Testis (tissue), 3 donors: ENCODE data around the gene PPTC7. TPM values are rescaled to one million over a fixed set of nuclear protein-coding genes. Genes with fewer than 3 reads are reported as not detected.
"Not testable (repeated sequence)": the region's sequence is repeated elsewhere in the genome, so short reads cannot be mapped to it uniquely, and the experiment has no call there.

ENCODE experiments used
- DNase-seq: peaks from one replicate; pipeline ENCODE4 v3.0.0-alpha.2; 2019
- H3K27ac ChIP-seq, 2 donors: fragments of 200-600 bp; sonication (generic); one replicate each; pipeline ENCODE4 v1.5.1; 2019
- H3K27me3 ChIP-seq: fragments of 200-600 bp; sonication (generic); one replicate; pipeline ENCODE4 v1.5.1; 2019
- H3K36me3 ChIP-seq: fragments of 200-600 bp; sonication (generic); one replicate; pipeline ENCODE4 v1.5.1; 2017; ENCODE audit warnings: low read depth; ENCODE audit errors: missing control alignments
- H3K4me1 ChIP-seq: fragments of 200-600 bp; sonication (generic); one replicate; pipeline ENCODE4 v1.5.1; 2019
- H3K4me3 ChIP-seq, 2 donors: fragments of 200-600 bp; sonication (generic); one replicate each; pipeline ENCODE4 v1.5.1; 2017 to 2019
- H3K9me3 ChIP-seq: fragments of 200-600 bp; sonication (generic); one replicate; pipeline ENCODE4 v1.5.1; 2017
- CTCF ChIP-seq, 3 experiments: fragments of 450-650 bp in 2 of 3; fragments of 200-600 bp in 1 of 3; sonication (generic) in 1 of 3; IDR thresholded peaks; one replicate each; pipeline ENCODE4 v1.5.1; 2016 to 2019; ENCODE audit warnings: antibody characterized with exemption in 3 of 3, mild to moderate bottlenecking in 2 of 3, moderate library complexity in 1 of 3
- POLR2A ChIP-seq: fragments of 450-650 bp; IDR thresholded peaks from one replicate; pipeline ENCODE4 v1.6.1; 2017; ENCODE audit warnings: antibody characterized with exemption, mild to moderate bottlenecking, moderate library complexity
- WGBS, 2 donors: methylation state at CpG; one replicate each; pipeline ENCODE4 v1.1.5; 2018; 5-methylcytosine and 5-hydroxymethylcytosine counted together
- intact Hi-C: fragments of 100-400 bp; cut with DNase I; formaldehyde crosslinking; loops from one replicate; pipeline ENCODE4 v1.15.1; 2023; ENCODE audit warnings: low total_unique reads
- polyA plus RNA-seq: library from polyadenylated mRNA; stranded (reverse); fragments of 350-450 nt; fragmentation: Illumina TruSeq; extraction: RNeasy Lipid Tissue Mini Kit (QIAGEN cat#74804); gene quantifications from one replicate; pipeline ENCODE4 v1.2.3, GENCODE V29; 2014; ENCODE audit warnings: low read depth, low replicate concordance; ENCODE audit not compliant: insufficient read depth
- total RNA-seq, 2 donors: library from RNA; depleted of rRNA; stranded (reverse); fragments of >200 nt; gene quantifications; one replicate each; pipeline ENCODE4 v1.2.3, GENCODE V29; 2016

The PPTC7 gene
- total and polyA plus RNA-seq, 3 donors from 2014 or later, result 23.7 to 30.8 (median 29.0) TPM

- Histone ChIP-seq H3K27me3 (no peaks in the 10 kb centered on the region), H3K4me1 (peaks cover 6% of the 10 kb centered on the region), H3K4me3 (no peak overlapping the region), H3K36me3 (no peaks in the 10 kb centered on the region), H3K9me3 (no peaks in the 10 kb centered on the region), H3K27ac (peak overlapping the region in 1 of 2 donors; percentile 11)
- DNase-seq, result no peak
- WGBS, 2 donors, result 7 to 15% methylated on average over 2 of the region's 2 CpGs
- intact Hi-C loops, result no loop called here
- TF ChIP-seq CTCF (IDR thresholded peaks at IDR 0.05), result no peak
- no peak for TF ChIP-seq POLR2A
These were observed 51.3 kb downstream of the PPTC7 start for GRCh38 chr12:110531741-110532333.

- WGBS, 2 donors, result 79 to 94% methylated on average over 2 of the region's 2 CpGs
- no peaks in the 10 kb centered on the region for H3K9me3 ChIP-seq
- no peak overlapping the region for H3K4me3 ChIP-seq
- DNase-seq, result no peak
- peaks cover 6% of the 10 kb centered on the region for H3K4me1 ChIP-seq
- no peak for TF ChIP-seq CTCF (IDR thresholded peaks at IDR 0.05)
- no peak for TF ChIP-seq POLR2A
- H3K27ac ChIP-seq, result no peak overlapping the region
- intact Hi-C loops, result no loop called here
- no peaks in the 10 kb centered on the region for H3K36me3 ChIP-seq
- no peaks in the 10 kb centered on the region for H3K27me3 ChIP-seq
These were observed 52.6 kb downstream of the PPTC7 start for GRCh38 chr12:110530511-110530910.

GRCh38 chr12:110528277-110528839 lies 54.8 kb downstream of the PPTC7 start:
- TF ChIP-seq POLR2A (no peak), CTCF (IDR thresholded peaks at IDR 0.05) (no peak)
- WGBS, 2 donors, result 91 to 93% methylated on average over 6 of the region's 6 CpGs

GRCh38 chr12:110520876-110521712 lies 62.0 kb downstream of the PPTC7 start:
- H3K9me3 ChIP-seq, H3K4me1 ChIP-seq, H3K4me3 ChIP-seq, intact Hi-C loops, H3K27me3 ChIP-seq, H3K27ac ChIP-seq, H3K36me3 ChIP-seq, DNase-seq: not testable (repeated sequence)
- WGBS, 2 donors, result 92% methylated on average over 11 of the region's 11 CpGs

More at GRCh38 chr12:110528277-110528839, 54.8 kb downstream of the PPTC7 start:
- peaks cover 6% of the 10 kb centered on the region for H3K4me1 ChIP-seq
- H3K27ac ChIP-seq, result no peak overlapping the region
- H3K27me3 ChIP-seq, result no peaks in the 10 kb centered on the region
- no peak for DNase-seq
- no peak overlapping the region for H3K4me3 ChIP-seq
- intact Hi-C loops, result no loop called here
- no peaks in the 10 kb centered on the region for H3K36me3 ChIP-seq
- no peaks in the 10 kb centered on the region for H3K9me3 ChIP-seq

GRCh38 chr12:110518014-110518413 lies 65.1 kb downstream of the PPTC7 start:
- H3K36me3 ChIP-seq, H3K27me3 ChIP-seq, H3K4me3 ChIP-seq, DNase-seq, H3K27ac ChIP-seq, H3K9me3 ChIP-seq, intact Hi-C loops, H3K4me1 ChIP-seq: not testable (repeated sequence)
- 95 to 96% methylated on average over 8 of the region's 8 CpGs for WGBS, 2 donors
